GM12872 (cell line): ENCODE measurements around the gene CYP4F22.

Source experiments
- TF ChIP-seq, protein P1 (sequence below): IDR thresholded peaks from 3 replicates; pipeline ENCODE4 v1.5.1; 2011; ENCODE audit warnings: low read depth, mild to moderate bottlenecking, low read length, moderate library complexity; ENCODE audit not compliant: insufficient read depth

The CYP4F22 gene

DNA sequence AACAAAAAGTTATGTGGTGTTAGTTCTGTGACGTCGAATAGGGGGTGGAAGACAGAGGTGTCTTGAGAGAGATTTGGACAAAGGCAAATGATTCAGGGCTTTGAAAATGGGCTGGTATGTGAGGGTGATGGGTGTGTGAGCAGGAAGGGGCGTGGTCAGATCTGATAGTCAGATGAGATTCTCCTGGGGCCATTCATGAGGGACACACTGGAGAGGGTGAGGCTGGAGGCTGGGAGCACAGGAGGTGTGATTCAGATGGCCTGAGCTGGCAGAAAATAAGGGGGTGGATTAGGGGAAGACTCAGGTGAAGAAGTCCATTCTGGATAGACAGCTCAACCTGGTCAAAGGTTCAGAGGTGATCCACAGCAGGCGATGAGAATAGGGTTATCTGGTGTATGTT lies 28.0 kb downstream of the CYP4F22 start:
- TF ChIP-seq, protein P1, sequence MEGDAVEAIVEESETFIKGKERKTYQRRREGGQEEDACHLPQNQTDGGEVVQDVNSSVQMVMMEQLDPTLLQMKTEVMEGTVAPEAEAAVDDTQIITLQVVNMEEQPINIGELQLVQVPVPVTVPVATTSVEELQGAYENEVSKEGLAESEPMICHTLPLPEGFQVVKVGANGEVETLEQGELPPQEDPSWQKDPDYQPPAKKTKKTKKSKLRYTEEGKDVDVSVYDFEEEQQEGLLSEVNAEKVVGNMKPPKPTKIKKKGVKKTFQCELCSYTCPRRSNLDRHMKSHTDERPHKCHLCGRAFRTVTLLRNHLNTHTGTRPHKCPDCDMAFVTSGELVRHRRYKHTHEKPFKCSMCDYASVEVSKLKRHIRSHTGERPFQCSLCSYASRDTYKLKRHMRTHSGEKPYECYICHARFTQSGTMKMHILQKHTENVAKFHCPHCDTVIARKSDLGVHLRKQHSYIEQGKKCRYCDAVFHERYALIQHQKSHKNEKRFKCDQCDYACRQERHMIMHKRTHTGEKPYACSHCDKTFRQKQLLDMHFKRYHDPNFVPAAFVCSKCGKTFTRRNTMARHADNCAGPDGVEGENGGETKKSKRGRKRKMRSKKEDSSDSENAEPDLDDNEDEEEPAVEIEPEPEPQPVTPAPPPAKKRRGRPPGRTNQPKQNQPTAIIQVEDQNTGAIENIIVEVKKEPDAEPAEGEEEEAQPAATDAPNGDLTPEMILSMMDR, result no peak

DNA sequence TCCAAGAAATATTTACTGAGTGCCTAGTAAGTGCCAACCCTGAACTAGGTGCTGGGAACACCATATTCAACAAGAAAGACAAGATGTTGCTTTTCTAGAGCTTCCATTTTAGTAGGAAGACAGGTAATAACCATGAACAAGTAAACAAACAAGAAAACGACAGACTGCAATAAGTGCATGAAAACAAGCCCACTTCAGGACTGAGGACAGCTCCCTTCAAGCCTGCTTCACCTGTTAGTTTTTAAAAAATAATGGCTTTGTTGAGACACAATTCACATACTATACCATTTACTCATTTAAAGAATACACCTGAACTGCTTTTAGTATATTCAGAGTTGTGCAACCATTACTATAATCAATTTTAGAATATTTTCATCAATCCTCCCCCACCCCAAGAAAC lies 30.4 kb downstream of the CYP4F22 start:
- TF ChIP-seq, protein P1, result no peak

DNA sequence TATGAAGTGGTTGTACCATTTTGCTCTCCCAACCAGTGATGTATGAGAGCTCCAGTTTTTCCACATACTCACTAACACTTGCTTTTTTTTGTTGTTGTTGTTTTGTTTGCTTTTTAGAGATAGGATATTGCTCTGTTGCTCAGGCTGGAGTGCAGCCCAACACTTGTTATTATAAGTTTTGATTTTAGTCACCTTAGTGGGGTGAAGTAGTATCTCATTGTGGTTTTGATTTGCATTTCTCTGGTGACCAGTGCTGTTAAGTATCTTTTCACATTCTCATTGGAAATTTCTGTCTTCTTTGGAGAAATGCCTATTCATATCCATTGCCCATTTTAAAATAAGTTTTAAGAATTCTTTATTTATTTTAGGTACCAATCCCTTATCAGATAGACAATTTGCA lies 31.3 kb downstream of the CYP4F22 start:
- TF ChIP-seq, protein P1, result no peak

DNA sequence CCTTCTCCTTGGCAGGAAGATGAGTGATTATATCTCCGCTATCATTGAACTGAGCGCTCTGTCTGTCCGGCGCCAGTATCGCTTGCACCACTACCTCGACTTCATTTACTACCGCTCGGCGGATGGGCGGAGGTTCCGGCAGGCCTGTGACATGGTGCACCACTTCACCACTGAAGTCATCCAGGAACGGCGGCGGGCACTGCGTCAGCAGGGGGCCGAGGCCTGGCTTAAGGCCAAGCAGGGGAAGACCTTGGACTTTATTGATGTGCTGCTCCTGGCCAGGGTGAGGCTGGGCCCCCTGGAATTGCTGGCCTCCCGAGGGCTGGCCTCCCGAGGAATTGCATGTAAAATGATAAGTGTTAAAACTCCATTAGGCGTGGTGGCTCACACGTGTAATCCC lies 32.1 kb downstream of the CYP4F22 start:
- TF ChIP-seq, protein P1, result no peak

DNA sequence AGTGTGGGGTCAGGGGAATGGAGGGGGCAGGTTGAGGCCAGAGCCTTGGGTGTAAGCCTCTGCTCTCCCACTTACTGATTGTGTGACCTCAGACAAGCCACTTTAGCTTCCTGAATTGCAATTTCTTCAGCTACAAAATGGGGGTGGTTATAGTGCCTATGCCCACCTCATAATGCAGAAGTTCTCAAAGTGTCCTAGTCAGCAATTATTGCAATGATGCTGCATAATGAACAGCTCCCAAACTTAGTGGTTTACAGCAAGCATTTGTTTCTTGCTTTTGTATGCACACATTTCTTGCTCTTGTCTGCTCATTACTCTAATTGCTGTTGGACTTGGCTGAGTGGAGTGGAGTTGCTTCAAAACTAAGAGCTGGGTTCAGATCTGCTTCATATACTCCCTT lies 36.0 kb downstream of the CYP4F22 start:
- TF ChIP-seq, protein P1, result no peak

DNA sequence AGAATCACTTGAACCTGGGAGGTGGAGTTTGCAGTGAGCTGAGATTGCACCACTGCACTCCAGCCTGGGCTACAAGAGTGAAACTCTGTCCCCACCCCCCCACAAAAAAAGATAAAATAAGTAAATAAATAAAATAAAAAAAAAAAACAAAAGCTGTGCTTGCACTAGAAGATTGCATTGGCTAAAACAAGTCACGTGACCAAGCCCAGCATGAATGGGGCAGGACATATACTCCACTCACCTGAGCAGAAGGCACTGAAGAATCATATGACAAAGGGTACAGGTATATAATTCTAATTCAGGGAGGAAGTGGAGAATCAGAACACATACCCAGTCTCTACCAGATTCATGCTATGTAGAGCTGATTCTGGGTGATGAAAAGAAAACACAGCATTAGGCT lies 36.6 kb downstream of the CYP4F22 start:
- TF ChIP-seq, protein P1, result no peak

DNA sequence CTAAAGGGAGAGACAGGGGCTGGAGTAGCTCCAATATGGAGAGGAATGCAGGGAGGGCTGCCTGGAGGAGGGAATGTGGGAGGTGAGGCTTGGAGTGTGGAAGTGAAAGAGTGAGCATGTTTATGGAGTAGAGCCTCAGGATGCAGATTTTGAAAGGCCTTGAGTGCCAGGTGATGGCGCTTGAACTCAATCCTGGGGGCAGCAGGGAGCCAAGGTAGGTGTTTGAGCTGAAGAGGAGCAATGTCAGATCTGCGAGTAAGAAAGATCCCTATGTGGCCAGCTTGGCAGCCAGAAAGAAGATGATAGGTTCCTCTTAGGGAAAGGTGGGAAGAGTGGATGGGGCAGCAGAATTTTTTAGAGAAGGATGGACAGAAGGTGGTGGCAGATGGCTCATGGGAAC lies 40.3 kb downstream of the CYP4F22 start:
- TF ChIP-seq, protein P1, result no peak

DNA sequence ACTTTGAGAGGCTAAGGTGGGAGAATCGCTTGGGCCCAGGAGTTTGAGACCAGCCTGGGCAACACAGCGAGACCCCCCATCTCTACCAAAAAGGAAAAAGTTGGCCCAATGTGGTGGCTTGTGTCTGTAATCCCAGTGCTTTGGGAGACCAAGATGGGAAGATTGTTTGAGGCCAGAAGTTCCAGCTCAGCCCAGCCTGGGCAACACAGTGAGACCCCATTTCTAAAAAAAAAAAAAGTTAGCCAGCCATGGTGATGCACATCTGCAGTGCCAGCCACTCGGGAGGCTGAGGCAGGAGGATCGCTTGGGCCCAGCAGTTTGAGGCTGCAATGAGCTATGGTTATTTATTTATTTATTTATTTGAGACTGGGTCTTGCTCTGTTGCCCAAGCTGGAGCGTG lies 41.3 kb downstream of the CYP4F22 start:
- TF ChIP-seq, protein P1, result no peak
